K562 (cell line): Measurements from ENCODE around the gene POLR3GL. TPM values are rescaled to one million over a fixed set of nuclear protein-coding genes. Genes with fewer than 3 reads are reported as not detected.
A peak's percentile ranks its signal among the peaks of the same experiment; 100 is the strongest.

Source experiments
- ARID2 ChIP-seq: fragments of 450-650 bp; IDR thresholded peaks from 2 replicates; pipeline ENCODE4 v1.6.1; 2017; ENCODE audit warnings: antibody characterized with exemption, mild to moderate bottlenecking
- BRD4 ChIP-seq: fragments of 200-600 bp; sonication (generic); IDR thresholded peaks from 2 replicates; pipeline ENCODE4 v1.6.1; 2017; ENCODE audit warnings: inconsistent platforms
- CEBPG ChIP-seq, 3 experiments: fragments of 200-800 bp in 1 of 3; sonication (Bioruptor generic) in 1 of 3; sonication (generic) in 1 of 3; formaldehyde crosslinking in 1 of 3; IDR thresholded peaks in 2 of 3; conservative IDR thresholded peaks in 1 of 3; 2 replicates each; pipeline versions ENCODE4 v1.6.1 to v1.8.0; 2016 to 2022; ENCODE audit warnings: missing compliant biosample characterization in 2 of 3, missing genetic modification characterization in 2 of 3, mild to moderate bottlenecking in 1 of 3, missing genetic modification reagents in 1 of 3
- CHAMP1 ChIP-seq: fragments of 450-650 bp; IDR thresholded peaks from 2 replicates; pipeline ENCODE4 v1.6.1; 2016; ENCODE audit warnings: mild to moderate bottlenecking
- DEAF1 ChIP-seq: fragments of 450-650 bp; formaldehyde crosslinking; IDR thresholded peaks from 2 replicates; pipeline ENCODE4 v1.4.0; 2020; ENCODE audit warnings: mild to moderate bottlenecking, moderate library complexity
- FOS ChIP-seq: IDR thresholded peaks from 3 replicates; pipeline ENCODE4 v1.6.1; 2011; ENCODE audit not compliant: insufficient read length; ENCODE audit errors: extremely low read depth
- FOXM1 ChIP-seq, 2 experiments: fragments of 450-650 bp in 1 of 2; sonication (generic) in 1 of 2; formaldehyde crosslinking in 1 of 2; IDR thresholded peaks; 2 replicates each; pipeline versions ENCODE4 v1.6.1 to v1.9.0; 2017 to 2022; ENCODE audit warnings: low read depth in 2 of 2, mild to moderate bottlenecking in 2 of 2, missing genetic modification reagents in 1 of 2, moderate library complexity in 1 of 2
- FOXP1 ChIP-seq: sonication (generic); formaldehyde crosslinking; IDR thresholded peaks from 2 replicates; pipeline ENCODE4 v1.8.0; 2022; ENCODE audit warnings: mild to moderate bottlenecking, missing genetic modification reagents
- GATAD2A ChIP-seq: fragments of 450-650 bp; IDR thresholded peaks from 2 replicates; pipeline ENCODE4 v1.6.1; 2017
- HNRNPH1 ChIP-seq: fragments of 200-400 bp; formaldehyde crosslinking; optimal IDR thresholded peaks from 2 replicates; pipeline ENCODE3; 2017; ENCODE audit warnings: low read depth, mild to moderate bottlenecking, low read length, moderate library complexity
- ILF3 ChIP-seq: fragments of 450-650 bp; IDR thresholded peaks from 2 replicates; pipeline ENCODE4 v1.6.1; 2018; ENCODE audit warnings: antibody characterized with exemption, mild to moderate bottlenecking, moderate library complexity, borderline replicate concordance
- JUND ChIP-seq, 2 experiments: IDR thresholded peaks; 2 replicates in 1 of 2; 3 replicates in 1 of 2; pipeline ENCODE4 v1.6.1; 2011; ENCODE audit warnings: borderline replicate concordance in 2 of 2, low read depth in 2 of 2, low read length in 2 of 2, improper control_type of control experiment in 1 of 2, missing biosample characterization in 1 of 2, missing genetic modification characterization in 1 of 2, missing genetic modification reagents in 1 of 2
- KLF16 ChIP-seq: IDR thresholded peaks from 2 replicates; pipeline ENCODE4 v1.6.1; 2016; ENCODE audit warnings: antibody characterized with exemption
- RBM14 ChIP-seq: fragments of 200-400 bp; formaldehyde crosslinking; IDR thresholded peaks from 2 replicates; pipeline ENCODE4 v1.6.1; 2018; ENCODE audit warnings: low read depth, mild to moderate bottlenecking, low read length, moderate library complexity, borderline replicate concordance; ENCODE audit not compliant: insufficient read depth
- SOX6 ChIP-seq: fragments of 450-650 bp; IDR thresholded peaks from 2 replicates; pipeline ENCODE4 v1.6.1; 2014; ENCODE audit warnings: mild to moderate bottlenecking
- SREBF2 ChIP-seq: sonication (generic); formaldehyde crosslinking; IDR thresholded peaks from 2 replicates; pipeline ENCODE4 v1.4.0; 2020; ENCODE audit warnings: mild to moderate bottlenecking, missing genetic modification reagents
- TAF7 ChIP-seq: fragments of 450-650 bp; IDR thresholded peaks from 2 replicates; pipeline ENCODE4 v1.6.1; 2016; ENCODE audit warnings: missing genetic modification characterization, missing compliant biosample characterization
- VEZF1 ChIP-seq: fragments of 200-800 bp; sonication (Bioruptor generic); IDR thresholded peaks from 2 replicates; pipeline ENCODE4 v1.6.1; 2017; ENCODE audit warnings: missing genetic modification characterization, missing compliant biosample characterization
- ZNF134 ChIP-seq: fragments of 250-450 bp; sonication (Bioruptor Pico); conservative IDR thresholded peaks from 2 replicates; pipeline ENCODE4 v1.4.0; 2020
- ZNF3 ChIP-seq: fragments of 250-450 bp; sonication (Bioruptor Pico); IDR thresholded peaks from 2 replicates; pipeline ENCODE4 v1.5.0; 2021; ENCODE audit warnings: mild to moderate bottlenecking, moderate library complexity
- ZNF354B ChIP-seq: fragments of 250-450 bp; sonication (Bioruptor Pico); IDR thresholded peaks from 2 replicates; pipeline ENCODE4 v1.4.0; 2020
- ZNF584 ChIP-seq: fragments of 200-800 bp; sonication (Bioruptor generic); IDR thresholded peaks from 2 replicates; pipeline ENCODE4 v1.6.1; 2016; ENCODE audit warnings: low read depth, mild to moderate bottlenecking, missing genetic modification characterization, missing compliant biosample characterization
- polyA plus RNA-seq, 8 experiments: library from polyadenylated mRNA; depleted of rRNA in 4 of 8; stranded (reverse) in 5 of 8; unstranded in 3 of 8; fragments of >200 nt; fragmentation: Nextera tagmentation in 2 of 8; fragmentation: Illumina TruSeq in 1 of 8; extraction: Ambion mirVana in 2 of 8; extraction: Trizol in 1 of 8; gene quantifications; 2 replicates each; pipeline versions ENCODE4 v1.2.1 to v1.2.3, GENCODE V29; 2011 to 2014; ENCODE audit warnings: inconsistent platforms in 1 of 8, missing spikeins in 1 of 8
- total RNA-seq, 7 experiments: library from RNA; depleted of rRNA in 6 of 7; stranded (reverse); fragments of >200 nt in 6 of 7; fragmentation: Illumina TruSeq in 2 of 7; extraction: Trizol in 2 of 7; gene quantifications; 2 replicates each; pipeline versions ENCODE4 v1.2.1 to v1.2.3, GENCODE V29; 2011 to 2021; ENCODE audit warnings: low replicate concordance in 1 of 7

The POLR3GL gene
- total and polyA plus RNA-seq, 9 of the 15 experiments (the other 6 are each of a cell fraction or from before 2014, with no cell fraction given), result 14.6 to 48.4 (median 38.2) TPM

- TF ChIP-seq DEAF1 (peak; percentile 95), ZNF584 (CRISPR knock-in tag) (no peak), FOXM1 (IDR thresholded peaks at IDR 0.05; ENCODE audit: low read depth) (peak; percentile 42; the same call in 1 of the 2 replicates), FOXM1 (CRISPR knock-in tag; IDR thresholded peaks at IDR 0.05; ENCODE audit: low read depth) (no peak), VEZF1 (peak; percentile 40; the same call in 1 of the 2 replicates), ARID2 (peak; percentile 81; the same call in 1 of the 2 replicates), RBM14 (no peak), CHAMP1 (peak; percentile 76), HNRNPH1 (no peak), KLF16 (0 out of 2 replicates have a peak, but pooled peaks have one; percentile 12), ZNF3 (CRISPR knock-in tag) (no peak), FOXP1 (CRISPR knock-in tag) (no peak), CEBPG (CRISPR knock-in tag; IDR thresholded peaks at IDR 0.05) (no peak), CEBPG (tag; conservative IDR thresholded peaks at IDR 0.05 in 1 of 2, IDR thresholded peaks at IDR 0.05 in 1 of 2) (peak; percentile 49 to 74; a peak in 3 of 4 replicates), SREBF2 (CRISPR knock-in tag) (no peak), ZNF134 (no peak), ILF3 (0 out of 2 replicates have a peak, but pooled peaks have one; percentile 57), JUND (IDR thresholded peaks at IDR 0.05; ENCODE audit: borderline replicate concordance, low read depth, low read length) (peak; percentile 69; the same call in 1 of the 2 replicates), JUND (tag; IDR thresholded peaks at IDR 0.05; ENCODE audit: borderline replicate concordance, low read depth, low read length) (peak; percentile 55; the same call in 2 of the 3 replicates), GATAD2A (no peak), TAF7 (tag) (no peak), SOX6 (peak; percentile 82), FOS (no peak), BRD4 (no peak), ZNF354B (CRISPR knock-in tag) (no peak)
Observed at GRCh38 chr1:146012703-146013558, 48.4 kb downstream of the POLR3GL start (continued).
